ENCODE data around the gene PRB4. TPM values are rescaled to one million over a fixed set of nuclear protein-coding genes. Genes with fewer than 3 reads are reported as not detected.

The PRB4 gene
- total and polyA plus RNA-seq, 2 donors (not counting 1 experiment from before 2014, with no cell fraction given): not detected

- no peaks in the 10 kb centered on the region for H3K4me1 ChIP-seq (ENCODE audit: control insufficient read depth in 2 of 2, insufficient read depth in 2 of 2, low read length in 2 of 2)
- Mint-ChIP-seq H3K27me3 (no peaks in the 10 kb centered on the region), H3K4me3 (no peak overlapping the region), H3K9me3 (ENCODE audit: insufficient read depth) (peaks cover 3% of the 10 kb centered on the region), H3K4me1 (no peaks in the 10 kb centered on the region), H3K27ac (no peak overlapping the region)
- no peaks in the 10 kb centered on the region for H3K36me3 ChIP-seq (replicated peaks in 1 of 2; ENCODE audit: control extremely low read depth in 1 of 2, control insufficient read depth in 1 of 2, extremely low read depth in 1 of 2, insufficient read depth in 2 of 2, low read length in 1 of 2)
- peaks cover 0 to 2% (median 0%) of the 10 kb centered on the region in 4 experiments for H3K27me3 ChIP-seq (replicated peaks in 1 of 4; ENCODE audit: control extremely low read depth in 1 of 4, control insufficient read depth in 3 of 4, insufficient read depth in 4 of 4, low read length in 3 of 4)
- no peak overlapping the region for H2AFZ ChIP-seq (ENCODE audit: insufficient read depth, low read depth, low read length, poor library complexity, severe bottlenecking)
- no peak for ATAC-seq (ENCODE audit: low read depth)
- WGBS (ENCODE audit: insufficient coverage): 93% methylated on average over 9 of the region's 9 CpGs
- CTCF ChIA-PET: no interaction called here
- no peak overlapping the region for H3K4me3 ChIP-seq (ENCODE audit: control extremely low read depth in 1 of 5, extremely low read depth in 1 of 5, insufficient read depth in 1 of 5, low read depth in 2 of 5, low read length in 4 of 5)
- no peaks in the 10 kb centered on the region for H3K79me2 ChIP-seq (ENCODE audit: control insufficient read depth, insufficient read depth, low read length)
- no peak overlapping the region for H3K4me2 ChIP-seq (replicated peaks; ENCODE audit: low read depth, low read length, poor library complexity, severe bottlenecking)
- intact Hi-C loops (cut with micrococcal nuclease): no loop called here
- H3K9ac ChIP-seq (ENCODE audit: low read length): no peak overlapping the region
- no peak overlapping the region for H3K27ac ChIP-seq (ENCODE audit: low read length in 2 of 2)
- DNase-seq: no peak
- POLR2A ChIA-PET: no interaction called here
- no peaks in the 10 kb centered on the region for H4K20me1 ChIP-seq (ENCODE audit: control insufficient read depth, insufficient read depth, low read length, poor library complexity, severe bottlenecking)
- TF ChIP-seq EZH2 (IDR thresholded peaks at IDR 0.05; ENCODE audit: borderline replicate concordance, insufficient read depth, low read depth, low read length, poor library complexity, severe bottlenecking) (no peak), CTCF (IDR thresholded peaks at IDR 0.05) (no peak)
- peaks cover 0 to 3% (median 0%) of the 10 kb centered on the region in 3 donors for H3K9me3 ChIP-seq (ENCODE audit: control extremely low read depth in 1 of 3, control insufficient read depth in 2 of 3, insufficient read depth in 1 of 3, low read length in 2 of 3)
Observed at GRCh38 chr12:11348439-11348838, 38.2 kb upstream of the PRB4 start.

GRCh38 chr12:11347810-11348209 lies 37.6 kb upstream of the PRB4 start:
- CTCF ChIA-PET: no interaction called here
- no peak overlapping the region for H3K27ac ChIP-seq (ENCODE audit: low read length in 2 of 2)
- no peak overlapping the region for H2AFZ ChIP-seq (ENCODE audit: insufficient read depth, low read depth, low read length, poor library complexity, severe bottlenecking)
- no peak overlapping the region for H3K4me2 ChIP-seq (replicated peaks; ENCODE audit: low read depth, low read length, poor library complexity, severe bottlenecking)
- no peak for ATAC-seq (ENCODE audit: low read depth)
- intact Hi-C loops (cut with micrococcal nuclease): no loop called here
- H3K36me3 ChIP-seq (replicated peaks in 1 of 2; ENCODE audit: control extremely low read depth in 1 of 2, control insufficient read depth in 1 of 2, extremely low read depth in 1 of 2, insufficient read depth in 2 of 2, low read length in 1 of 2): no peaks in the 10 kb centered on the region
- no peak overlapping the region for H3K9ac ChIP-seq (ENCODE audit: low read length)
- POLR2A ChIA-PET: no interaction called here
- Mint-ChIP-seq H3K27ac (no peak overlapping the region), H3K27me3 (no peaks in the 10 kb centered on the region), H3K4me1 (no peaks in the 10 kb centered on the region), H3K4me3 (no peak overlapping the region), H3K9me3 (ENCODE audit: insufficient read depth) (peaks cover 3% of the 10 kb centered on the region)
- peaks cover 0 to 3% (median 0%) of the 10 kb centered on the region in 3 donors for H3K9me3 ChIP-seq (ENCODE audit: control extremely low read depth in 1 of 3, control insufficient read depth in 2 of 3, insufficient read depth in 1 of 3, low read length in 2 of 3)
- H3K4me1 ChIP-seq (ENCODE audit: control insufficient read depth in 2 of 2, insufficient read depth in 2 of 2, low read length in 2 of 2): no peaks in the 10 kb centered on the region
- H4K20me1 ChIP-seq (ENCODE audit: control insufficient read depth, insufficient read depth, low read length, poor library complexity, severe bottlenecking): no peaks in the 10 kb centered on the region
- no peak overlapping the region for H3K4me3 ChIP-seq (ENCODE audit: control extremely low read depth in 1 of 5, extremely low read depth in 1 of 5, insufficient read depth in 1 of 5, low read depth in 2 of 5, low read length in 4 of 5)
- no peak for TF ChIP-seq CTCF (IDR thresholded peaks at IDR 0.05)
- H3K79me2 ChIP-seq (ENCODE audit: control insufficient read depth, insufficient read depth, low read length): no peaks in the 10 kb centered on the region
- whole genome bisulfite sequencing (ENCODE audit: insufficient coverage): no CpG with 5 or more reads among the region's 6 CpGs
- no peak for DNase-seq
- no peaks in the 10 kb centered on the region for H3K27me3 ChIP-seq (replicated peaks in 1 of 4; ENCODE audit: control extremely low read depth in 1 of 4, control insufficient read depth in 3 of 4, insufficient read depth in 4 of 4, low read length in 3 of 4)
